ENCODE measurements around the gene B4GALT1. TPM values are rescaled to one million over a fixed set of nuclear protein-coding genes. Genes with fewer than 3 reads are reported as not detected.

Gene B4GALT1
- total RNA-seq, 4 donors from 2014 or later, result 40.9 to 59.6 (median 46.3) TPM

DNA sequence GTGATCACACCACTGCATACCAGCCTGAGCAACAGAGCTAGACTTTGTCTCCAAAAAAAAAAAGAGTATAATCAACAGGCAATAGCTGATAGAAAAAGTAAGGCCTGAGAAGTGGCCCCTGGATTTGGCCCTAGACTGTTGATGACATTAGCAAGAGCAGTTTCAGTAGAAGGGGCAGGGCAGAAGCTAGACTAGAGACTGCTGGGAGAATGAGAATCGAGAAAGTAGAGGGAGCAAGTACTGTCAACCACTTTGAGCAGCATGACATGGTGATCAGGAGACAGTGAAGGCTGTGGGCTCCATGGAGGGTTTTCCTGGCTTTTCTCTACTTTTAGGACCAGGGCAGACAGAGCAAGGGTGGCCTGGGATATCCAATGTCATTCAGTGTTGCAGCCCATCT, 34.9 kb upstream of the B4GALT1 start:
- no peak overlapping the region for H3K4me3 ChIP-seq (ENCODE audit: low read depth, poor library complexity, severe bottlenecking)
- no peak for TF ChIP-seq POLR2A (IDR thresholded peaks at IDR 0.05)
- TF ChIP-seq CTCF (IDR thresholded peaks at IDR 0.05), result no peak
- intact Hi-C loops (cut with DNase I; ENCODE audit: low total_unique reads), result no loop called here
- WGBS, 2 donors, result 79 to 96% methylated on average over 1 of the region's 1 CpG
- no peak for DNase-seq (ENCODE audit: low spot score in 2 of 2)

GRCh38 chr9:33198165-33198564, 31.0 kb upstream of the B4GALT1 start:
- DNase-seq (ENCODE audit: low spot score in 2 of 2), result peak in 1 of 2 donors; percentile 89
- intact Hi-C loops (cut with DNase I; ENCODE audit: low total_unique reads), result no loop called here
- 25 to 27% methylated on average over 6 of the region's 6 CpGs for WGBS, 2 donors
- H3K4me3 ChIP-seq (ENCODE audit: low read depth, poor library complexity, severe bottlenecking), result no peak overlapping the region
- TF ChIP-seq POLR2A (IDR thresholded peaks at IDR 0.05), result no peak
- TF ChIP-seq CTCF (IDR thresholded peaks at IDR 0.05), result no peak

GRCh38 chr9:33197279-33198152, 30.4 kb upstream of the B4GALT1 start:
- TF ChIP-seq POLR2A (IDR thresholded peaks at IDR 0.05) (no peak), CTCF (IDR thresholded peaks at IDR 0.05) (no peak)
- WGBS, 2 donors, result 30 to 34% methylated on average over 6 of the region's 6 CpGs
- DNase-seq (ENCODE audit: low spot score in 2 of 2), result no peak
- intact Hi-C loops (cut with DNase I; ENCODE audit: low total_unique reads), result no loop called here
- H3K4me3 ChIP-seq (ENCODE audit: low read depth, poor library complexity, severe bottlenecking), result no peak overlapping the region

- no peak for TF ChIP-seq POLR2A (IDR thresholded peaks at IDR 0.05)
- intact Hi-C loops (cut with DNase I; ENCODE audit: low total_unique reads), result no loop called here
- H3K4me3 ChIP-seq (ENCODE audit: low read depth, poor library complexity, severe bottlenecking), result no peak overlapping the region
- DNase-seq (ENCODE audit: low spot score in 2 of 2), result no peak
- 88 to 92% methylated on average over 1 of the region's 1 CpG for WGBS, 2 donors
Measured at GRCh38 chr9:33196736-33197135, 29.6 kb upstream of the B4GALT1 start.

- no peak overlapping the region for H3K4me3 ChIP-seq (ENCODE audit: low read depth, poor library complexity, severe bottlenecking)
- DNase-seq (ENCODE audit: low spot score in 2 of 2), result no peak
- no peak for TF ChIP-seq CTCF (IDR thresholded peaks at IDR 0.05)
- TF ChIP-seq POLR2A (IDR thresholded peaks at IDR 0.05), result no peak
- intact Hi-C loops (cut with DNase I; ENCODE audit: low total_unique reads), result no loop called here
- WGBS, 2 donors, result 64 to 68% methylated on average over 3 of the region's 3 CpGs
Measured at GRCh38 chr9:33193818-33194217, 26.7 kb upstream of the B4GALT1 start.

DNA sequence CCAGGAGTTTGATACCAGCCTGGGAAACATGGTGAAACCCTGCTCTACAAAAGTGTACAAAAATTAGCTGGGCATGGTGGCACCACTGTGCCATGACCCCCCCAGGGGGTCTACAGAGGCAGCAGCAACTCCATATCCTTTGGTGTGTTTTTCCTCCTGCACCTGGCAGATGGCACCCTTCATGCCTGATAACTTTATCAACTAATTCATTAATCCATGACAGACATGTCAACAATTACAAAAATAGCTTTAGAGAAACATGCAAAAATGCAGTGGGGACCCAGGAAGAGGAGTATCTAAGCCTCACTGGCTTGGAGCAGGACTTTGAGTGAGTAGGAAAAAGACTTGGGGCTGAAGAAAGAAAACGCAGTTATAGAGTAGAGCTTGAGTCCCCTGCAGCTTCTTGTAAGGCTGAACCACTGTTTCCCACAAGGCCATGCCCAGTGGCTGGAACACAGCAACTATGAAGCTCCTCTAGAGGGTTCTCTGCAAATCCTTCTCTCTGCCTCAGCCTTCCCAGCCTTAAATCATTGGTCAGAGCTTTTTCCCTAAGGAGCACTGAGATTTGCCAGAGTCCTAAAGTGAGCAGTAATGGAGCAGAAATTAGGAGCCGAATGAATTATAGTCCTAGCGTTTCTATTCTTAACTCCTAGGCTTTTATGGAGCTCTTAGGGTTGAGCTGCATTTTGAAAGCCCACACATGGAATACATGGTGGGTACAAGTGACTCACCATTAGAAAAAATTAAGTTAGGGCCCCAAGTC, 25.5 kb upstream of the B4GALT1 start:
- no peak overlapping the region for H3K4me3 ChIP-seq (ENCODE audit: low read depth, poor library complexity, severe bottlenecking)
- intact Hi-C loops (cut with DNase I; ENCODE audit: low total_unique reads), result no loop called here
- TF ChIP-seq CTCF (IDR thresholded peaks at IDR 0.05) (no peak), POLR2A (IDR thresholded peaks at IDR 0.05) (no peak)
- WGBS, 2 donors, result 51 to 59% methylated on average over 3 of the region's 3 CpGs
- DNase-seq (ENCODE audit: low spot score in 2 of 2), result no peak

All from lower leg skin (tissue), 4 donors.